MM.1S (cell line): ENCODE data around the gene RTP5.

Source experiments
- CTCF ChIP-seq: fragments of 300-600 bp; sonication (generic); IDR thresholded peaks from 2 replicates; pipeline ENCODE4 v1.5.1; 2016; ENCODE audit warnings: antibody characterized with exemption, low read length, mixed read lengths
- EZH2 ChIP-seq: fragments of 300-600 bp; sonication (generic); optimal IDR thresholded peaks from 2 replicates; pipeline ENCODE3; 2017; ENCODE audit warnings: low read depth, mild to moderate bottlenecking, antibody characterized with exemption, low read length, mixed read lengths
- EZH2phosphoT487 ChIP-seq: fragments of 300-600 bp; sonication (generic); IDR thresholded peaks from 2 replicates; pipeline ENCODE4 v1.6.1; 2018; ENCODE audit warnings: antibody characterized with exemption, low read length

GRCh38 chr2:241891988-241892298, 22.4 kb downstream of the RTP5 start:
- TF ChIP-seq CTCF (no peak), EZH2 (no peak), EZH2phosphoT487 (no peak)
